Astrocyte (in vitro differentiated cells and primary cell): ENCODE measurements around the gene TMEM8B.

Experiments
- CTCF ChIP-seq: IDR thresholded peaks from 2 replicates; pipeline ENCODE4 v1.5.1; 2011; ENCODE audit warnings: low read depth, mild to moderate bottlenecking, inconsistent platforms, low read length, moderate library complexity; ENCODE audit not compliant: insufficient read depth
- EZH2 ChIP-seq: IDR thresholded peaks from 2 replicates; pipeline ENCODE4 v1.6.1; 2012; ENCODE audit warnings: mild to moderate bottlenecking, low read length, inconsistent platforms; ENCODE audit not compliant: insufficient read depth

GRCh38 chr9:35891646-35892045, 62.6 kb downstream of the TMEM8B start:
- TF ChIP-seq EZH2 = no peak
- no peak for TF ChIP-seq CTCF
